ENCODE results near the gene TMEM190.

GRCh38 chr19:55379174-55379573 is 2.5 kb downstream of the TMEM190 start:
- TF ChIP-seq CTCF (conservative IDR thresholded peaks at IDR 0.05) (no peak), ZFX (IDR thresholded peaks at IDR 0.05) (no peak)

All from C4-2B (cell line).